ENCODE measurements around the gene FAM9B.

The FAM9B gene

GRCh38 chrX:8980756-8981155 lies 53.2 kb downstream of the FAM9B start:
- no peak for DNase-seq (ENCODE audit: low read depth)
